SU-DHL-6 (cell line): ENCODE results near the gene PDZD2.

Experiments
- H2AFZ ChIP-seq: fragments of 200-600 bp; sonication (generic); 2 replicates; pipeline ENCODE4 v1.6.1; 2014; ENCODE audit warnings: low read depth, mild to moderate bottlenecking, moderate library complexity, mixed read lengths, antibody characterized with exemption, low read length; ENCODE audit not compliant: severe bottlenecking
- H3F3A ChIP-seq: fragments of 200-600 bp; shearing (Covaris generic); 2 replicates; pipeline ENCODE4 v1.6.0; 2016; ENCODE audit warnings: antibody characterized with exemption, mild to moderate bottlenecking; ENCODE audit not compliant: insufficient read depth
- H3K27ac ChIP-seq: fragments of 200-600 bp; sonication (generic); 2 replicates; pipeline ENCODE4 v1.5.1; 2016; ENCODE audit warnings: low read depth, mild to moderate bottlenecking, low read length, moderate library complexity, mixed read lengths
- H3K27me3 ChIP-seq: fragments of 200-600 bp; sonication (generic), shearing (Covaris generic); 2 replicates; pipeline ENCODE4 v1.6.0; 2014; ENCODE audit warnings: mild to moderate bottlenecking, low read length
- H3K36me3 ChIP-seq: fragments of 200-600 bp; sonication (generic); 2 replicates; pipeline ENCODE4 v1.6.1; 2014; ENCODE audit warnings: mild to moderate bottlenecking, low read length, mixed read lengths
- H3K4me2 ChIP-seq: fragments of 300-600, 200-600 bp; shearing (Covaris generic), sonication (generic); 2 replicates; pipeline ENCODE4 v1.6.0; 2014; ENCODE audit warnings: low read length, low read depth, mild to moderate bottlenecking; ENCODE audit not compliant: poor library complexity, severe bottlenecking
- H3K4me3 ChIP-seq: fragments of 200-600 bp; sonication (generic); 2 replicates; pipeline ENCODE4 v1.5.1; 2014; ENCODE audit warnings: antibody characterized with exemption, low read length, mild to moderate bottlenecking, mixed read lengths; ENCODE audit not compliant: insufficient read depth, poor library complexity, severe bottlenecking
- H3K79me2 ChIP-seq: fragments of 200-600 bp; sonication (generic); 2 replicates; pipeline ENCODE4 v1.6.1; 2014; ENCODE audit warnings: mild to moderate bottlenecking, low read length, moderate library complexity; ENCODE audit not compliant: insufficient read depth
- H3K9ac ChIP-seq: fragments of 200-600 bp; sonication (generic); 2 replicates; pipeline ENCODE4 v1.7.0; 2014; ENCODE audit warnings: mild to moderate bottlenecking, low read length
- H3K9me2 ChIP-seq: fragments of 200-600 bp; sonication (generic); replicated peaks from 2 replicates; pipeline ENCODE4 v1.6.1; 2014; ENCODE audit warnings: low read length; ENCODE audit not compliant: insufficient read depth
- H3K9me3 ChIP-seq: fragments of 200-600 bp; sonication (generic); 2 replicates; pipeline ENCODE4 v1.6.1; 2014; ENCODE audit warnings: low read length, mixed read lengths; ENCODE audit not compliant: insufficient read depth
- H4K20me1 ChIP-seq: fragments of 200-600 bp; sonication (generic); 2 replicates; pipeline ENCODE4 v1.6.1; 2014; ENCODE audit warnings: low read depth, mild to moderate bottlenecking, antibody characterized with exemption, low read length, moderate library complexity, mixed read lengths
- CTCF ChIP-seq: fragments of 200-600 bp; sonication (generic); IDR thresholded peaks from one replicate; pipeline ENCODE4 v1.5.1; 2017; ENCODE audit warnings: antibody characterized with exemption, mild to moderate bottlenecking, low read length, moderate library complexity; ENCODE audit not compliant: insufficient read depth, poor library complexity, severe bottlenecking
- EZH2phosphoT487 ChIP-seq: fragments of 200-600 bp; sonication (generic), shearing (Covaris generic); conservative IDR thresholded peaks from 2 replicates; pipeline ENCODE4 v1.6.1; 2018; ENCODE audit warnings: mild to moderate bottlenecking, antibody characterized with exemption, low read length, moderate library complexity, mixed read lengths

Gene PDZD2

GRCh38 chr5:31620026-31620425, 18.9 kb upstream of the PDZD2 start:
- no peaks in the 10 kb centered on the region for H3K79me2 ChIP-seq
- no peaks in the 10 kb centered on the region for H4K20me1 ChIP-seq
- no peaks in the 10 kb centered on the region for H3F3A ChIP-seq
- no peak overlapping the region for H3K27ac ChIP-seq
- no peak overlapping the region for H3K4me3 ChIP-seq
- H2AFZ ChIP-seq, result no peak overlapping the region
- no peak overlapping the region for H3K4me2 ChIP-seq
- no peaks in the 10 kb centered on the region for H3K36me3 ChIP-seq
- no peak for TF ChIP-seq EZH2phosphoT487
- no peak for TF ChIP-seq CTCF
- no peaks in the 10 kb centered on the region for H3K9me3 ChIP-seq
- H3K9me2 ChIP-seq, result no peaks in the 10 kb centered on the region
- H3K27me3 ChIP-seq, result no peaks in the 10 kb centered on the region
- no peak overlapping the region for H3K9ac ChIP-seq

- H3K9me2 ChIP-seq, result no peaks in the 10 kb centered on the region
- H3F3A ChIP-seq, result no peaks in the 10 kb centered on the region
- H2AFZ ChIP-seq, result no peak overlapping the region
- H3K27me3 ChIP-seq, result no peaks in the 10 kb centered on the region
- H3K36me3 ChIP-seq, result no peaks in the 10 kb centered on the region
- H3K79me2 ChIP-seq, result no peaks in the 10 kb centered on the region
- no peak overlapping the region for H3K27ac ChIP-seq
- H3K9ac ChIP-seq, result no peak overlapping the region
- no peaks in the 10 kb centered on the region for H3K9me3 ChIP-seq
- H3K4me2 ChIP-seq, result no peak overlapping the region
- TF ChIP-seq EZH2phosphoT487 (no peak), CTCF (no peak)
- no peak overlapping the region for H3K4me3 ChIP-seq
- H4K20me1 ChIP-seq, result no peaks in the 10 kb centered on the region
Observed at GRCh38 chr5:31623249-31623648, 15.7 kb upstream of the PDZD2 start.

- H3K9me3 ChIP-seq, result no peaks in the 10 kb centered on the region
- H3F3A ChIP-seq, result no peaks in the 10 kb centered on the region
- H4K20me1 ChIP-seq, result no peaks in the 10 kb centered on the region
- no peaks in the 10 kb centered on the region for H3K79me2 ChIP-seq
- H3K36me3 ChIP-seq, result no peaks in the 10 kb centered on the region
- no peaks in the 10 kb centered on the region for H3K27me3 ChIP-seq
- H3K9ac ChIP-seq, result no peak overlapping the region
- H2AFZ ChIP-seq, result no peak overlapping the region
- no peak overlapping the region for H3K4me3 ChIP-seq
- no peak overlapping the region for H3K4me2 ChIP-seq
- no peak overlapping the region for H3K27ac ChIP-seq
- no peaks in the 10 kb centered on the region for H3K9me2 ChIP-seq
- TF ChIP-seq CTCF (no peak), EZH2phosphoT487 (no peak)
Observed at GRCh38 chr5:31625394-31625793, 13.5 kb upstream of the PDZD2 start.
